ENCODE measurements around the gene POU4F1.
A peak's percentile ranks its signal among the peaks of the same experiment; 100 is the strongest.
"Not testable (repeated sequence)": the region's sequence is repeated elsewhere in the genome, so short reads cannot be mapped to it uniquely, and the experiment has no call there.

The POU4F1 gene

GRCh38 chr13:78603240-78603957, at the start of gene POU4F1:
POU4F1 (minus strand) TSS chr13:78603552; CDS start chr13:78603326, 226 bp downstream.
- TF ChIP-seq CTCF (IDR thresholded peaks at IDR 0.05), result no peak
- Histone ChIP-seq H3K36me3 (no peaks in the 10 kb centered on the region), H3K9me3 (no peaks in the 10 kb centered on the region), H3K27ac (no peak within 1 kb of the TSS), H3K27me3 (peaks cover 97% of the 10 kb centered on the region), H3K4me1 (ENCODE audit: control insufficient read depth in 1 of 2, insufficient read depth in 1 of 2, low read depth in 1 of 2, low read length in 1 of 2) (peaks cover 42 to 52% of the 10 kb centered on the region in 2 experiments), H3K4me3 (ENCODE audit: low read depth in 1 of 2, low read length in 1 of 2) (peak within 1 kb of the TSS; percentile 46 to 59)

GRCh38 chr13:78652651-78653050, 49.3 kb upstream of the POU4F1 start:
- no peak overlapping the region for H3K27ac ChIP-seq
- peaks cover 2 to 15% of the 10 kb centered on the region in 2 experiments for H3K4me1 ChIP-seq (ENCODE audit: control insufficient read depth in 1 of 2, insufficient read depth in 1 of 2, low read depth in 1 of 2, low read length in 1 of 2)
- peaks cover 3% of the 10 kb centered on the region for H3K36me3 ChIP-seq
- no peak overlapping the region for H3K4me3 ChIP-seq (ENCODE audit: low read depth in 1 of 2, low read length in 1 of 2)
- H3K9me3 ChIP-seq, result no peaks in the 10 kb centered on the region
- no peaks in the 10 kb centered on the region for H3K27me3 ChIP-seq
- no peak for TF ChIP-seq CTCF (IDR thresholded peaks at IDR 0.05)

GRCh38 chr13:78650717-78651083, 47.3 kb upstream of the POU4F1 start:
- no peak for TF ChIP-seq CTCF (IDR thresholded peaks at IDR 0.05)
- Histone ChIP-seq H3K27ac (no peak overlapping the region), H3K4me1 (ENCODE audit: control insufficient read depth in 1 of 2, insufficient read depth in 1 of 2, low read depth in 1 of 2, low read length in 1 of 2) (peaks cover 2 to 10% of the 10 kb centered on the region in 2 experiments), H3K4me3 (ENCODE audit: low read depth in 1 of 2, low read length in 1 of 2) (no peak overlapping the region), H3K27me3 (no peaks in the 10 kb centered on the region), H3K36me3 (no peaks in the 10 kb centered on the region), H3K9me3 (no peaks in the 10 kb centered on the region)

- Histone ChIP-seq H3K9me3 (no peaks in the 10 kb centered on the region), H3K4me1 (ENCODE audit: control insufficient read depth in 1 of 2, insufficient read depth in 1 of 2, low read depth in 1 of 2, low read length in 1 of 2) (peaks cover 2 to 10% of the 10 kb centered on the region in 2 experiments), H3K27ac (peak overlapping the region; percentile 39), H3K4me3 (ENCODE audit: low read depth in 1 of 2, low read length in 1 of 2) (no peak overlapping the region), H3K27me3 (no peaks in the 10 kb centered on the region), H3K36me3 (no peaks in the 10 kb centered on the region)
- no peak for TF ChIP-seq CTCF (IDR thresholded peaks at IDR 0.05)
These were observed 46.8 kb upstream of the POU4F1 start for GRCh38 chr13:78649997-78650716.

GRCh38 chr13:78647109-78647678, 43.8 kb upstream of the POU4F1 start:
- H3K27me3 ChIP-seq; H3K4me1 ChIP-seq (ENCODE audit: control insufficient read depth in 1 of 2, insufficient read depth in 1 of 2, low read depth in 1 of 2, low read length in 1 of 2); H3K4me3 ChIP-seq (ENCODE audit: low read depth in 1 of 2, low read length in 1 of 2); H3K27ac ChIP-seq; H3K9me3 ChIP-seq: not testable (repeated sequence)
- peaks cover 10% of the 10 kb centered on the region for H3K36me3 ChIP-seq

GRCh38 chr13:78638216-78638615, 34.9 kb upstream of the POU4F1 start:
- no peak overlapping the region for H3K4me3 ChIP-seq (ENCODE audit: low read depth in 1 of 2, low read length in 1 of 2)
- peaks cover 72% of the 10 kb centered on the region for H3K36me3 ChIP-seq
- no peak overlapping the region for H3K27ac ChIP-seq
- TF ChIP-seq CTCF (IDR thresholded peaks at IDR 0.05), result no peak
- H3K4me1 ChIP-seq (ENCODE audit: control insufficient read depth in 1 of 2, insufficient read depth in 1 of 2, low read depth in 1 of 2, low read length in 1 of 2), result no peaks in the 10 kb centered on the region
- no peaks in the 10 kb centered on the region for H3K9me3 ChIP-seq
- H3K27me3 ChIP-seq, result no peaks in the 10 kb centered on the region

All from neutrophil (primary cell).